Liver (tissue), 9 donors: ENCODE results near the gene EPB41L3. TPM values are rescaled to one million over a fixed set of nuclear protein-coding genes. Genes with fewer than 3 reads are reported as not detected.

Experiments used
- DNase-seq: peaks from one replicate; pipeline ENCODE4 v3.0.0-alpha.2; 2017; ENCODE audit warnings: low spot score
- H3K27ac ChIP-seq, 2 donors: one replicate each; pipeline ENCODE4 v1.7.0; 2013; ENCODE audit warnings: inconsistent platforms in 2 of 2, low read length in 2 of 2, control low read depth in 1 of 2, low read depth in 1 of 2, mild to moderate bottlenecking in 1 of 2
- H3K27me3 ChIP-seq, 4 donors: one replicate each; pipeline versions ENCODE4 v1.6.1 to v1.7.0; 2013; ENCODE audit warnings: low read length in 3 of 4, inconsistent platforms in 1 of 4, mild to moderate bottlenecking in 1 of 4, moderate library complexity in 1 of 4; ENCODE audit not compliant: control insufficient read depth in 4 of 4, insufficient read depth in 4 of 4
- H3K36me3 ChIP-seq, 4 donors: one replicate each; pipeline versions ENCODE4 v1.6.1 to v1.7.0; 2013; ENCODE audit warnings: low read length in 3 of 4, mild to moderate bottlenecking in 3 of 4, low read depth in 1 of 4, moderate library complexity in 1 of 4; ENCODE audit not compliant: control insufficient read depth in 4 of 4, insufficient read depth in 3 of 4
- H3K4me1 ChIP-seq, 4 donors: one replicate each; pipeline versions ENCODE4 v1.6.1 to v1.7.0; 2013; ENCODE audit warnings: low read length in 3 of 4, mild to moderate bottlenecking in 3 of 4, moderate library complexity in 1 of 4; ENCODE audit not compliant: control insufficient read depth in 4 of 4, insufficient read depth in 4 of 4
- H3K4me3 ChIP-seq, 3 donors: one replicate each; pipeline versions ENCODE4 v1.6.1 to v1.7.0; 2013; ENCODE audit warnings: low read length in 3 of 3, control low read depth in 1 of 3, low read depth in 1 of 3, mild to moderate bottlenecking in 1 of 3
- H3K9ac ChIP-seq, 2 donors: one replicate each; pipeline ENCODE4 v1.7.0; 2013; ENCODE audit warnings: low read length in 2 of 2, mild to moderate bottlenecking in 2 of 2, moderate library complexity in 2 of 2, control low read depth in 1 of 2, low read depth in 1 of 2
- H3K9me3 ChIP-seq, 4 donors: one replicate each; pipeline versions ENCODE4 v1.6.1 to v1.7.0; 2013; ENCODE audit warnings: low read length in 3 of 4; ENCODE audit not compliant: control insufficient read depth in 4 of 4
- ATF3 ChIP-seq: IDR thresholded peaks from 2 replicates; pipeline ENCODE4 v1.6.1; 2016; ENCODE audit warnings: antibody characterized with exemption
- CTCF ChIP-seq: fragments of 150-350 bp; IDR thresholded peaks from 2 replicates; pipeline ENCODE4 v1.5.1; 2017; ENCODE audit warnings: improper control_type of control experiment, low read depth, low read length; ENCODE audit not compliant: missing input control
- EGR1 ChIP-seq, 2 donors: IDR thresholded peaks; 2 replicates each; pipeline ENCODE4 v1.6.1; 2016 to 2018; ENCODE audit warnings: antibody characterized with exemption in 2 of 2, low read depth in 2 of 2
- FOXA1 ChIP-seq: IDR thresholded peaks from 2 replicates; pipeline ENCODE4 v1.6.1; 2016; ENCODE audit warnings: antibody characterized with exemption
- FOXA2 ChIP-seq: IDR thresholded peaks from 2 replicates; pipeline ENCODE4 v1.6.1; 2016; ENCODE audit warnings: antibody characterized with exemption
- GABPA ChIP-seq, 2 donors: IDR thresholded peaks in 1 of 2; conservative IDR thresholded peaks in 1 of 2; 2 replicates each; pipeline ENCODE4 v1.6.1; 2016; ENCODE audit warnings: antibody characterized with exemption in 2 of 2, mild to moderate bottlenecking in 1 of 2, moderate library complexity in 1 of 2
- HNF4A ChIP-seq, 2 donors: conservative IDR thresholded peaks; 2 replicates each; pipeline ENCODE4 v1.6.1; 2016; ENCODE audit warnings: antibody characterized with exemption in 2 of 2, mild to moderate bottlenecking in 2 of 2
- HNF4G ChIP-seq: IDR thresholded peaks from 2 replicates; pipeline ENCODE4 v1.6.1; 2016; ENCODE audit warnings: antibody characterized with exemption
- JUND ChIP-seq, 2 donors: IDR thresholded peaks; 2 replicates each; pipeline ENCODE4 v1.6.1; 2016; ENCODE audit warnings: antibody characterized with exemption in 2 of 2
- MAX ChIP-seq: IDR thresholded peaks from 2 replicates; pipeline ENCODE4 v1.6.1; 2016; ENCODE audit warnings: antibody characterized with exemption
- NR2F2 ChIP-seq: IDR thresholded peaks from 2 replicates; pipeline ENCODE4 v1.6.1; 2016; ENCODE audit warnings: antibody characterized with exemption
- RAD21 ChIP-seq, 2 donors: IDR thresholded peaks; 2 replicates each; pipeline ENCODE4 v1.6.1; 2016; ENCODE audit warnings: antibody characterized with exemption in 2 of 2, mild to moderate bottlenecking in 2 of 2
- REST ChIP-seq: IDR thresholded peaks from 2 replicates; pipeline ENCODE4 v1.6.1; 2016; ENCODE audit warnings: antibody characterized with exemption, mild to moderate bottlenecking
- RXRA ChIP-seq, 2 donors: IDR thresholded peaks; 2 replicates each; pipeline ENCODE4 v1.6.1; 2017 to 2018; ENCODE audit warnings: antibody characterized with exemption in 2 of 2, mild to moderate bottlenecking in 1 of 2
- SP1 ChIP-seq: IDR thresholded peaks from 2 replicates; pipeline ENCODE4 v1.6.1; 2018; ENCODE audit warnings: antibody characterized with exemption, mild to moderate bottlenecking
- TAF1 ChIP-seq: conservative IDR thresholded peaks from 2 replicates; pipeline ENCODE4 v1.6.1; 2016; ENCODE audit warnings: antibody characterized with exemption, mild to moderate bottlenecking
- YY1 ChIP-seq: IDR thresholded peaks from 2 replicates; pipeline ENCODE4 v1.6.1; 2016; ENCODE audit warnings: antibody characterized with exemption, mild to moderate bottlenecking
- ZBTB33 ChIP-seq: IDR thresholded peaks from 2 replicates; pipeline ENCODE4 v1.6.1; 2016; ENCODE audit warnings: antibody characterized with exemption
- WGBS: extraction: QIAGEN DNeasy Blood & Tissue Kit; methylation state at CpG from one replicate; pipeline ENCODE4 v1.1.7; 2013; 5-methylcytosine and 5-hydroxymethylcytosine counted together
- polyA plus RNA-seq, 2 donors: library from polyadenylated mRNA; stranded (reverse) in 1 of 2; unstranded in 1 of 2; fragments of 200-250 nt in 1 of 2; fragments of >200 nt in 1 of 2; fragmentation: Nextera tagmentation in 1 of 2; extraction: Ambion mirVana in 1 of 2; gene quantifications; one replicate each; pipeline versions ENCODE4 v1.2.1 to v1.2.3, GENCODE V29; 2013 to 2015
- total RNA-seq, 2 donors: library from RNA; depleted of rRNA; stranded (reverse); fragments of >200 nt; gene quantifications; one replicate each; pipeline ENCODE4 v1.2.3, GENCODE V29; 2014
- donor health status: healthy.
- donor health status: healthy.
- donor health status: healthy.
- donor health status: healthy.
- donor health status: healthy.

Gene EPB41L3
- total and polyA plus RNA-seq, 4 donors: 1.4 to 14.5 (median 5.1) TPM

GRCh38 chr18:5554629-5555028 is 10.8 kb upstream of the EPB41L3 start:
- WGBS: 87% methylated on average over 4 of the region's 4 CpGs
- Histone ChIP-seq H3K36me3 (no peaks in the 10 kb centered on the region), H3K27me3 (peaks cover 0 to 3% (median 0%) of the 10 kb centered on the region in 4 donors), H3K9ac (no peak overlapping the region), H3K27ac (no peak overlapping the region), H3K9me3 (no peaks in the 10 kb centered on the region), H3K4me3 (no peak overlapping the region), H3K4me1 (no peaks in the 10 kb centered on the region)
- TF ChIP-seq TAF1 (no peak), EGR1 (IDR thresholded peaks at IDR 0.05; ENCODE audit: low read depth in 2 of 2) (no peak), ZBTB33 (no peak), REST (no peak), FOXA1 (no peak), ATF3 (no peak), MAX (no peak), YY1 (no peak), JUND (IDR thresholded peaks at IDR 0.05) (no peak), CTCF (no peak), RAD21 (IDR thresholded peaks at IDR 0.05) (no peak), SP1 (no peak), HNF4A (conservative IDR thresholded peaks at IDR 0.05) (no peak), RXRA (IDR thresholded peaks at IDR 0.05) (no peak), HNF4G (no peak), FOXA2 (no peak), NR2F2 (no peak), GABPA (IDR thresholded peaks at IDR 0.05 in 1 of 2, conservative IDR thresholded peaks at IDR 0.05 in 1 of 2) (no peak)
- DNase-seq: no peak
